KMS-11 (cell line): ENCODE measurements around the gene LIPF.
"Not testable (repeated sequence)": the region's sequence is repeated elsewhere in the genome, so short reads cannot be mapped to it uniquely, and the experiment has no call there.

Source experiments
- H2AFZ ChIP-seq: fragments of 200-600 bp; sonication (generic); 2 replicates; pipeline ENCODE4 v1.6.1; 2016; ENCODE audit warnings: antibody characterized with exemption, mixed run types, low read depth
- H3K27ac ChIP-seq: fragments of 200-600 bp; sonication (generic); 2 replicates; pipeline ENCODE4 v1.6.1; 2016; ENCODE audit warnings: mild to moderate bottlenecking, mixed run types
- H3K27me3 ChIP-seq: fragments of 200-600 bp; sonication (generic); 2 replicates; pipeline ENCODE4 v1.6.1; 2017; ENCODE audit warnings: mild to moderate bottlenecking, low read depth, mixed run types, moderate library complexity; ENCODE audit not compliant: insufficient read depth
- H3K36me3 ChIP-seq: fragments of 200-600 bp; sonication (generic); 2 replicates; pipeline ENCODE4 v1.6.1; 2017; ENCODE audit warnings: mild to moderate bottlenecking, mixed run types; ENCODE audit not compliant: insufficient read depth
- H3K4me1 ChIP-seq: fragments of 200-600 bp; sonication (generic); 2 replicates; pipeline ENCODE4 v1.6.1; 2016; ENCODE audit warnings: mild to moderate bottlenecking, low read depth, mixed run types; ENCODE audit not compliant: poor library complexity, severe bottlenecking
- H3K4me2 ChIP-seq: fragments of 200-600 bp; sonication (generic); 2 replicates; pipeline ENCODE4 v1.7.0; 2016; ENCODE audit warnings: mild to moderate bottlenecking, mixed run types
- H3K4me3 ChIP-seq: fragments of 200-600 bp; sonication (generic); IDR thresholded peaks from 2 replicates; pipeline ENCODE4 v1.6.1; 2017; ENCODE audit warnings: low read depth, low read length, mixed read lengths; ENCODE audit not compliant: insufficient read depth
- H3K79me2 ChIP-seq: fragments of 200-600 bp; sonication (generic); 2 replicates; pipeline ENCODE4 v1.6.1; 2016; ENCODE audit warnings: low read depth, mixed run types; ENCODE audit not compliant: insufficient read depth
- H3K9ac ChIP-seq: fragments of 200-600 bp; sonication (generic); 2 replicates; pipeline ENCODE4 v1.6.1; 2016; ENCODE audit warnings: mild to moderate bottlenecking, mixed run types
- H4K20me1 ChIP-seq: fragments of 200-600 bp; sonication (generic); 2 replicates; pipeline ENCODE4 v1.6.1; 2016; ENCODE audit warnings: mild to moderate bottlenecking, mixed run types; ENCODE audit not compliant: insufficient read depth
- CTCF ChIP-seq: fragments of 200-600 bp; sonication (generic); conservative IDR thresholded peaks from 2 replicates; pipeline ENCODE4 v1.6.1; 2017; ENCODE audit warnings: low read depth, mild to moderate bottlenecking, antibody characterized with exemption, low read length, moderate library complexity, mixed read lengths

LIPF gene

GRCh38 chr10:88661577-88661976 is 2.7 kb upstream of the LIPF start:
- Histone ChIP-seq H4K20me1 (no peaks in the 10 kb centered on the region), H3K4me2 (no peak overlapping the region), H3K36me3 (no peaks in the 10 kb centered on the region), H3K27ac (no peak overlapping the region), H2AFZ (no peak overlapping the region), H3K4me1 (no peaks in the 10 kb centered on the region), H3K9ac (no peak overlapping the region), H3K4me3 (no peak overlapping the region), H3K79me2 (no peaks in the 10 kb centered on the region), H3K27me3 (no peaks in the 10 kb centered on the region)
- no peak for TF ChIP-seq CTCF

- not testable (repeated sequence) for H3K79me2 ChIP-seq, H3K4me2 ChIP-seq, H3K36me3 ChIP-seq, H3K27me3 ChIP-seq, H3K9ac ChIP-seq, H2AFZ ChIP-seq, H3K4me1 ChIP-seq, H3K4me3 ChIP-seq, H3K27ac ChIP-seq, H4K20me1 ChIP-seq
Measured at GRCh38 chr10:88663153-88663552, 1.1 kb upstream of the LIPF start.

GRCh38 chr10:88668465-88668864 is 4.2 kb downstream of the LIPF start:
- no peaks in the 10 kb centered on the region for H3K79me2 ChIP-seq
- TF ChIP-seq CTCF, result no peak
- no peaks in the 10 kb centered on the region for H3K36me3 ChIP-seq
- no peak overlapping the region for H3K4me3 ChIP-seq
- H4K20me1 ChIP-seq, result no peaks in the 10 kb centered on the region
- no peak overlapping the region for H3K27ac ChIP-seq
- H3K9ac ChIP-seq, result no peak overlapping the region
- H3K4me2 ChIP-seq, result no peak overlapping the region
- no peaks in the 10 kb centered on the region for H3K4me1 ChIP-seq
- H3K27me3 ChIP-seq, result no peaks in the 10 kb centered on the region
- H2AFZ ChIP-seq, result no peak overlapping the region

DNA sequence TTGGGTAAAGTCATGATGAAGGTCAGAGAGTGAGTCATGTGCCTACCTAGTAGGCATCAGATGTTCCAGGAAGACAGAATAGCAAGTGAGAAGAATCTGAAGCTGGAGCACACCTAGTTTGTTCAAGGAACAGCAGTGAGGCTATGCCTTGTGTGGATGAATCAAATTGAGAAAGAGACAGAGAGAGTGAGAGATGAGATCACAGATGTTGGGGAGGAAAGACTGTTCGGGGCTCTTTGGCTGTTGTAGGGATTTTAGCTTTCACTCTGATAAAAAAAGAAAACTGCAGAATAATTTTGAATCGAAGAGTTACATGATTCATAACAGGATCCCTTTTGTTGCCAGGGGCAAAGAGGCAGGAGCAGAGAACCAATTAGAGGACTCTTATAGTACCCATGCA is 6.3 kb downstream of the LIPF start:
- no peaks in the 10 kb centered on the region for H3K36me3 ChIP-seq
- no peaks in the 10 kb centered on the region for H4K20me1 ChIP-seq
- H3K27me3 ChIP-seq, result no peaks in the 10 kb centered on the region
- H3K9ac ChIP-seq, result no peak overlapping the region
- H3K4me3 ChIP-seq, result no peak overlapping the region
- H3K27ac ChIP-seq, result no peak overlapping the region
- TF ChIP-seq CTCF, result no peak
- no peaks in the 10 kb centered on the region for H3K79me2 ChIP-seq
- H3K4me1 ChIP-seq, result no peaks in the 10 kb centered on the region
- H3K4me2 ChIP-seq, result no peak overlapping the region
- H2AFZ ChIP-seq, result no peak overlapping the region

GRCh38 chr10:88672041-88672440 is 7.8 kb downstream of the LIPF start:
- Histone ChIP-seq H2AFZ (no peak overlapping the region), H3K9ac (no peak overlapping the region), H3K79me2 (no peaks in the 10 kb centered on the region), H3K4me1 (no peaks in the 10 kb centered on the region), H3K36me3 (no peaks in the 10 kb centered on the region), H3K27me3 (no peaks in the 10 kb centered on the region), H3K27ac (no peak overlapping the region), H4K20me1 (no peaks in the 10 kb centered on the region), H3K4me3 (no peak overlapping the region), H3K4me2 (no peak overlapping the region)
- TF ChIP-seq CTCF, result no peak
